ENCODE results near the gene APLP2. TPM values are rescaled to one million over a fixed set of nuclear protein-coding genes. Genes with fewer than 3 reads are reported as not detected.
A peak's percentile ranks its signal among the peaks of the same experiment; 100 is the strongest.

The APLP2 gene
- total and polyA plus RNA-seq, 4 experiments from 2014 or later = 33.0 to 65.3 (median 50.3) TPM

DNA sequence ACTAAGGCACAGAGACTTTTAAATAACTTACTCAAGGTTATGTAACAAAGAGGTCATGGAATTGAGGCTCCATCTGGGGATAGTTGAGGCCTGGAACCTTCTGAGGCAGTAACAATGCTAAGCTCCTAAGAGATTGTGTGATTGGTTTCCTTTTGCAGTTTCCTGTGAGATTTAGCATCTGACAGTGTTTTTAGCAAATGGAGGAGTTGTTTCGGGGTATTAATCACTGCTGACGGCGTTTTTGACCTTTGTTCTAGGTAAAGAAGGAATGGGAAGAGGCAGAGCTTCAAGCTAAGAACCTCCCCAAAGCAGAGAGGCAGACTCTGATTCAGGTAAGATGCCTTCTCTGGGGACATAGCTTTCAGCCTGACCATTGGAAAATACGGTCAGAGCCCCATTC, 57.8 kb downstream of the APLP2 start:
- Mint-ChIP-seq H3K27me3 (no peaks in the 10 kb centered on the region), H3K4me1 (peaks cover under 1 to 2% (median under 1%) of the 10 kb centered on the region in 4 donors), H3K4me3 (no peak overlapping the region), H3K36me3 (peaks cover 34 to 59% of the 10 kb centered on the region in 2 donors), H3K27ac (peak overlapping the region in 1 of 7 donors; percentile 77), H3K9me3 (no peaks in the 10 kb centered on the region)
- peaks cover 12% of the 10 kb centered on the region for H3K36me3 ChIP-seq (ENCODE audit: insufficient read depth, low read length)
- CTCF ChIA-PET (ENCODE audit: partially characterized antibody) = interaction anchor here (0.5 to 8.1 kb wide), 9 partner anchors 9 to 361 kb away, joined by 3 to 120 read pairs (median 5); no protein-coding TSS in a partner anchor
- intact Hi-C loops (cut with micrococcal nuclease) = no loop called here
- POLR2A ChIA-PET (ENCODE audit: partially characterized antibody) = interaction anchor here (2.2 kb wide), 1 partner anchor 124 kb away, joined by 7 read pairs; the partner anchor contains the start of gene PRDM10
- H3K4me1 ChIP-seq (ENCODE audit: insufficient read depth, low read length) = peaks cover under 1% of the 10 kb centered on the region
- H3K27me3 ChIP-seq (ENCODE audit: insufficient read depth, low read length) = no peaks in the 10 kb centered on the region
- no peaks in the 10 kb centered on the region for H3K9me3 ChIP-seq (ENCODE audit: control insufficient read depth in 1 of 2, low read length in 2 of 2)
- no peak overlapping the region for H3K27ac ChIP-seq (ENCODE audit: low read depth, low read length)
- no peak for DNase-seq
- no peak overlapping the region for H3K4me3 ChIP-seq (ENCODE audit: low read length in 2 of 2)

DNA sequence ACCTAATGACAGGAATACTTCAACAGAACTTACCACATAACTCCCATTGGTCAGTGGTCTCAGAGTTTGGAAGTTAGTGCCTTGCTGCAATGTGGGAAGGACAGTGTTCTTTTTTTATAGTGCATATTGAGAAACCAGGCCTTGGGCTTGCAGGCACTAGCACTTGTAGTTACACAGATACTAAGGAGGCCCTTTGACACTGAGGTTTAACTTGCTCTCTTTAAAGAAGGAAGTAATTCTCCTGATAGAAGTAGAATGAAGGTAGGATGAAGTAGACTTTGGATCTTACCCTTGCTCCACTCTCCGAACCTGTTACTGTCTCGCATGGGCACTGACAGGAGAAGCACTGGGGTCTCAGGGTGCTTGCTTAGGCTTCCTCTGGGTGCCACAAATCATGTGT, 58.9 kb downstream of the APLP2 start:
- ChIA-PET CTCF (ENCODE audit: partially characterized antibody) (interaction anchor here (2.5 to 8.1 kb wide), 4 partner anchors 200 to 343 kb away, joined by 7 to 137 read pairs (median 72); no protein-coding TSS in a partner anchor), POLR2A (ENCODE audit: partially characterized antibody) (no interaction called here)

DNA sequence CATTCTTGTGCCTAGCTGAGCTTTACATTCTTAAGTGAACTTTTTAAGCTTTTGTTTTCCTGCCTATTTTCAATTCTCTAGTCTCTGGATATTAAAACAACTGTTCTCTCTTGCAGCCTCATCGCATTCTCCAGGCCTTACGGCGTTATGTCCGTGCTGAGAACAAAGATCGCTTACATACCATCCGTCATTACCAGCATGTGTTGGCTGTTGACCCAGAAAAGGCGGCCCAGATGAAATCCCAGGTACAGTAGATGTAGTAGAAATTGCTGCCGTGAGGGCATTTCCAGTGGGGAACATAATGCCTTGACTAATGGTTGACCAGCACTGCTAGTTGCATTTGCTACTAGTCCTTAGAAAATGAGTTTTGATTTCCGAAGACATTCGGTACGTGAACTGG, 60.2 kb downstream of the APLP2 start:
- no peak overlapping the region for H3K27ac Mint-ChIP-seq
- no peak for DNase-seq
- ChIA-PET POLR2A (ENCODE audit: partially characterized antibody) (interaction anchor here (1.3 kb wide), 1 partner anchor 127 kb away, joined by 9 read pairs; the partner anchor contains the start of gene PRDM10), CTCF (ENCODE audit: partially characterized antibody) (interaction anchor here (0.8 to 8.1 kb wide), 10 partner anchors 8 to 365 kb away, joined by 3 to 137 read pairs (median 32); no protein-coding TSS in a partner anchor)
- H3K27me3 ChIP-seq (ENCODE audit: insufficient read depth, low read length) = no peaks in the 10 kb centered on the region
- H3K4me1 ChIP-seq (ENCODE audit: insufficient read depth, low read length) = no peaks in the 10 kb centered on the region
- peaks cover 12% of the 10 kb centered on the region for H3K36me3 ChIP-seq (ENCODE audit: insufficient read depth, low read length)
- H3K4me1 Mint-ChIP-seq = peaks cover 0 to 2% (median 0%) of the 10 kb centered on the region in 4 donors
- no peaks in the 10 kb centered on the region for H3K9me3 ChIP-seq (ENCODE audit: control insufficient read depth in 1 of 2, low read length in 2 of 2)
- H3K36me3 Mint-ChIP-seq = peaks cover 28 to 59% of the 10 kb centered on the region in 2 donors
- no peak overlapping the region for H3K4me3 ChIP-seq (ENCODE audit: low read length in 2 of 2)
- no peak overlapping the region for H3K27ac ChIP-seq (ENCODE audit: low read depth, low read length)
- no peaks in the 10 kb centered on the region for H3K27me3 Mint-ChIP-seq
- H3K4me3 Mint-ChIP-seq = no peak overlapping the region
- no peaks in the 10 kb centered on the region for H3K9me3 Mint-ChIP-seq
- intact Hi-C loops (cut with micrococcal nuclease) = loop anchor here (5.0 kb wide), 1 partner anchor 188 kb away; no protein-coding TSS in a partner anchor

More for the DNA sequence above, 58.9 kb downstream of the APLP2 start:
- peaks cover 0 to 2% (median 0%) of the 10 kb centered on the region in 4 donors for H3K4me1 Mint-ChIP-seq
- no peak overlapping the region for H3K4me3 Mint-ChIP-seq
- H3K4me1 ChIP-seq (ENCODE audit: insufficient read depth, low read length) = no peaks in the 10 kb centered on the region
- no peaks in the 10 kb centered on the region for H3K27me3 ChIP-seq (ENCODE audit: insufficient read depth, low read length)
- intact Hi-C loops (cut with micrococcal nuclease) = no loop called here
- no peak for DNase-seq
- H3K9me3 ChIP-seq (ENCODE audit: control insufficient read depth in 1 of 2, low read length in 2 of 2) = no peaks in the 10 kb centered on the region
- peaks cover 26 to 55% of the 10 kb centered on the region in 2 donors for H3K36me3 Mint-ChIP-seq
- no peaks in the 10 kb centered on the region for H3K9me3 Mint-ChIP-seq
- H3K4me3 ChIP-seq (ENCODE audit: low read length in 2 of 2) = no peak overlapping the region
- H3K27ac Mint-ChIP-seq = no peak overlapping the region
- peaks cover 12% of the 10 kb centered on the region for H3K36me3 ChIP-seq (ENCODE audit: insufficient read depth, low read length)
- H3K27me3 Mint-ChIP-seq = no peaks in the 10 kb centered on the region
- no peak overlapping the region for H3K27ac ChIP-seq (ENCODE audit: low read depth, low read length)

DNA sequence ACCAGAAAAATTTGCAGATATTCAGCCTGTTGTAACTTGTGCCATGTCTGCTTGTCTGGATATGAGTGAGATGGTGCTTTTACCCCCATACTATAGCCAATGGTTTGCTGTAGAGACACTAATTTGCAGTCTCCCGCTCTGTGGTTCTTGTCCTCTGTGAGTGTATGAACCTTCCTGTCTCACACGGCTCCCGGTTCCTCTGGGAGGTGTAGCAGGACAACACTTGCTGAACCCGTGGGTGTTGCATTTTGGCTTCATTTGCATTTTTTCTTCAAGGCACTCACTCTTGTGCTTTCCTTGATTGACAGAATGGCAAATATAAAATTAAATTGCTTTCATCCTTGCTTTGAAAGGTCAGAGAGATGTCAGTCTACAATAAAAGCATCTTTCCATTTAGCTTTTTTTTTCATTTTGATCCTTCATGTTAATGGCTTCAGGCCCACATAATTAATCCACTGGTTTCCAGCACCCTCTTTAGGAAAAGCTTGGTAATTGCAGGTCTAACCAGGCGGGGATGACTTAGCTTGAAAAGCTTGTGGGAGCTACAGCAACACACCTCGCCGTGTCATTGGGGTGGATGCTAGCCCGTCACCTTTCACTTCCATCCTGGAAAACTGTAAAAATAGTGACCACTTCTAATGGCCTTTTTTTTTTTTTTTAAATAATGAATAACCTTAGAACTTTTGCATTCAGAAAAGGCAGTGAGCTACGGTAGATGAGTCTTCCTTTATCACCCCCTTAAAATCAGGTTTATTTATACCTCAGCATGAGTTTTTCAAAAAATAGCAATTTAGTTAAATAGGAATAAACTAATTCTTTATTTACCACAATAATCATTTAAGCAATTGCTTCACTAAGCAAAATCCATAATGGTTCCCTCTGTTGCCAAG, 62.5 kb downstream of the APLP2 start:
- intact Hi-C loops (cut with micrococcal nuclease) = loop anchor here (1.0 to 5.0 kb wide), 6 partner anchors 63 to 365 kb away; partner anchors contain the start of gene APLP2
- Mint-ChIP-seq H3K4me3 (no peak overlapping the region), H3K27me3 (no peaks in the 10 kb centered on the region), H3K27ac (peak overlapping the region in 2 of 7 donors; percentile 37 to 39), H3K4me1 (peaks cover 0 to 2% (median 0%) of the 10 kb centered on the region in 4 donors), H3K36me3 (peaks cover 40 to 72% of the 10 kb centered on the region in 2 donors), H3K9me3 (no peaks in the 10 kb centered on the region)
- Histone ChIP-seq H3K4me3 (ENCODE audit: low read length in 2 of 2) (no peak overlapping the region), H3K27me3 (ENCODE audit: insufficient read depth, low read length) (no peaks in the 10 kb centered on the region), H3K4me1 (ENCODE audit: insufficient read depth, low read length) (no peaks in the 10 kb centered on the region), H3K9me3 (ENCODE audit: control insufficient read depth in 1 of 2, low read length in 2 of 2) (no peaks in the 10 kb centered on the region), H3K27ac (ENCODE audit: low read depth, low read length) (no peak overlapping the region), H3K36me3 (ENCODE audit: insufficient read depth, low read length) (peaks cover 19% of the 10 kb centered on the region)
- DNase-seq = peak; percentile 63 to 73 (median 68)
- ChIA-PET POLR2A (ENCODE audit: partially characterized antibody) (interaction anchor here (0.9 to 2.1 kb wide), 8 partner anchors 13 to 349 kb away, joined by 3 to 8 read pairs (median 6); partner anchors contain the start of gene NFRKB), CTCF (ENCODE audit: partially characterized antibody) (interaction anchor here (0.7 to 8.1 kb wide), 62 partner anchors 8 to 437 kb away, joined by 3 to 137 read pairs (median 5); partner anchors contain the start of genes NFRKB and PRDM10)

DNA sequence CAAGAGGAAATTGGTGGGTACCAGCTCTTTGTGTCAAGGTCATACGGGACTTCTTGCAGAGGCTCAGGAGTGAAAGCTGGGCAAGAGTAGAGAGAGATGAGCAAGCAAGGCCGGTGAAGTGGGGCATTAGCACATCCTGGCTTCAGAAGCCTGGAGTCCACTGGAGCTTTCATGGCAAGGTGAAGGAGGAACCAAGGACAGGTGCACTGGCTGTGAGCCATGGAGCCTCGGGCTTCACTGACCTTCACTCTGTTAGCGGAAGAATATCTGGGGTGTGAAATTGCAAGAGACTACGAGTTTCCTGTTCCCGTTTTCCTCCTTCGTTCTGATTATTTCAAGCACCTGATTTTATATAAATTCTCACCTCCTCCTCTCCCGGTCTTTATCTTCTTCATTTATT, 64.0 kb downstream of the APLP2 start:
- H3K27me3 ChIP-seq (ENCODE audit: insufficient read depth, low read length) = no peaks in the 10 kb centered on the region
- no peaks in the 10 kb centered on the region for H3K27me3 Mint-ChIP-seq
- no peak overlapping the region for H3K4me3 ChIP-seq (ENCODE audit: low read length in 2 of 2)
- no peak overlapping the region for H3K4me3 Mint-ChIP-seq
- peaks cover 51 to 73% of the 10 kb centered on the region in 2 donors for H3K36me3 Mint-ChIP-seq
- DNase-seq = no peak
- H3K9me3 Mint-ChIP-seq = no peaks in the 10 kb centered on the region
- CTCF ChIA-PET (ENCODE audit: partially characterized antibody) = interaction anchor here (0.9 to 8.1 kb wide), 10 partner anchors 8 to 368 kb away, joined by 3 to 137 read pairs (median 32); no protein-coding TSS in a partner anchor
- no peaks in the 10 kb centered on the region for H3K4me1 ChIP-seq (ENCODE audit: insufficient read depth, low read length)
- intact Hi-C loops (cut with micrococcal nuclease) = loop anchor here (2.0 to 5.0 kb wide), 2 partner anchors 65 to 191 kb away; partner anchors contain the start of gene APLP2
- peaks cover 0 to 3% (median 0%) of the 10 kb centered on the region in 4 donors for H3K4me1 Mint-ChIP-seq
- peaks cover 14% of the 10 kb centered on the region for H3K36me3 ChIP-seq (ENCODE audit: insufficient read depth, low read length)
- H3K9me3 ChIP-seq (ENCODE audit: control insufficient read depth in 1 of 2, low read length in 2 of 2) = no peaks in the 10 kb centered on the region
- H3K27ac Mint-ChIP-seq = peak overlapping the region in 1 of 7 donors; percentile 51
- POLR2A ChIA-PET (ENCODE audit: partially characterized antibody) = interaction anchor here (0.9 kb wide), 1 partner anchor 350 kb away, joined by 3 read pairs; no protein-coding TSS in a partner anchor
- no peak overlapping the region for H3K27ac ChIP-seq (ENCODE audit: low read depth, low read length)

DNA sequence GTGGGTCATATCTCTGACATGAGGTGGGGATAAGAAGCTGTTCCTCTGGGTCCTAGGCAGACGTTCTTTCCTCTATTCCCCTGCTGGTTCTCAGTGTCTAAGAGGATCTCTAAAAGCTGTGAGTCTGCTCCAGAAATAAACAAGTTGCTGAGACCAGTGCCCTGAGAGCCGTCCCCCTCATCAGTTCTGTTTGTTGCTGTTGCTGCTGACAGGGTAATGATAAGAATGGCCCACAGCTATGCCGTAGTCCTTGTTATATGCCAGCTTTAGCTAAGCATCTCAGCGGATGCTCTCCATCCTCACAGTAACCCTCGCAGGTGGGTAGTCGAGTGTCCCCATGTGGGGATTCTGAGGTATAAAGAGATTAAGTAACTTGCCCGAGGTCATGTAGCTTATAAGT, 66.4 kb downstream of the APLP2 start:
- Mint-ChIP-seq H3K4me3 (no peak overlapping the region), H3K27ac (no peak overlapping the region), H3K36me3 (peaks cover 49 to 66% of the 10 kb centered on the region in 2 donors), H3K4me1 (peaks cover 0 to 3% (median 0%) of the 10 kb centered on the region in 4 donors), H3K27me3 (no peaks in the 10 kb centered on the region), H3K9me3 (no peaks in the 10 kb centered on the region)
- Histone ChIP-seq H3K27ac (ENCODE audit: low read depth, low read length) (no peak overlapping the region), H3K9me3 (ENCODE audit: control insufficient read depth in 1 of 2, low read length in 2 of 2) (no peaks in the 10 kb centered on the region), H3K36me3 (ENCODE audit: insufficient read depth, low read length) (peaks cover 6% of the 10 kb centered on the region), H3K27me3 (ENCODE audit: insufficient read depth, low read length) (no peaks in the 10 kb centered on the region), H3K4me3 (ENCODE audit: low read length in 2 of 2) (no peak overlapping the region), H3K4me1 (ENCODE audit: insufficient read depth, low read length) (no peaks in the 10 kb centered on the region)
- DNase-seq = no peak
- CTCF ChIA-PET (ENCODE audit: partially characterized antibody) = interaction anchor here (0.7 to 1.7 kb wide), 3 partner anchors 144 to 351 kb away, joined by 3 to 4 read pairs (median 4); no protein-coding TSS in a partner anchor
- POLR2A ChIA-PET (ENCODE audit: partially characterized antibody) = no interaction called here
- intact Hi-C loops (cut with micrococcal nuclease) = no loop called here

DNA sequence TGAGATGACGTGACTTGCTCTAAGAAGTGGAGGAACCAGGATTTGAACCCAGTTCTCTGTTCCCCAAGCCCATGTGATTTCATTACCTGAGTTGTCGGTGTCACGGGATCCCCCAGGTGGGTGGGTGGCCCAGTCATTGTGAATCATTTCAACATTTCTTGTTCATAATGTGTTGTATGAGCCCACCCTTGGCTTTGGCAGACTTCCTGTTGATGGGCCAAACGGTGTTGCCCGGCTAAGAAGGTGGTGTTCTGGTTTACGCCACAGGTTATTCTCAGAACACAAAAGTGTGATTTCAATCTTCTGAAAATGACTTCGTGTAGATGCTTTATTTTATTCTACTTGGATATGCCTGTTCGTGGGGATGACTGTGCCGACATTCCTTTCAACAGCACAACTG, 68.3 kb downstream of the APLP2 start:
- H3K4me3 Mint-ChIP-seq = no peak overlapping the region
- no peaks in the 10 kb centered on the region for H3K27me3 Mint-ChIP-seq
- CTCF ChIA-PET (ENCODE audit: partially characterized antibody) = no interaction called here
- no peak overlapping the region for H3K27ac ChIP-seq (ENCODE audit: low read depth, low read length)
- H3K36me3 ChIP-seq (ENCODE audit: insufficient read depth, low read length) = peaks cover 13% of the 10 kb centered on the region
- no peaks in the 10 kb centered on the region for H3K9me3 ChIP-seq (ENCODE audit: control insufficient read depth in 1 of 2, low read length in 2 of 2)
- H3K36me3 Mint-ChIP-seq = peaks cover 50 to 61% of the 10 kb centered on the region in 2 donors
- no peak overlapping the region for H3K4me3 ChIP-seq (ENCODE audit: low read length in 2 of 2)
- DNase-seq = no peak
- intact Hi-C loops (cut with micrococcal nuclease) = no loop called here
- H3K27me3 ChIP-seq (ENCODE audit: insufficient read depth, low read length) = no peaks in the 10 kb centered on the region
- no peak overlapping the region for H3K27ac Mint-ChIP-seq
- no peaks in the 10 kb centered on the region for H3K4me1 ChIP-seq (ENCODE audit: insufficient read depth, low read length)
- POLR2A ChIA-PET (ENCODE audit: partially characterized antibody) = no interaction called here
- no peaks in the 10 kb centered on the region for H3K9me3 Mint-ChIP-seq
- H3K4me1 Mint-ChIP-seq = peaks cover 0 to 1% (median 0%) of the 10 kb centered on the region in 4 donors
